RWPE2 (cell line): ENCODE data around the gene CDIP1.

Experiments
- ATAC-seq: fragments of 200-7000 bp; cut with Tn5 transposase; 3 replicates; pipeline ENCODE4 v1.9.1; 2021; ENCODE audit warnings: low read depth
- DNase-seq: peaks from one replicate; pipeline ENCODE4 v3.0.0-alpha.2; 2020; ENCODE audit warnings: low spot score
- H3K27ac ChIP-seq: fragments of 450-650 bp; 2 replicates; pipeline ENCODE4 v1.5.1; 2017; ENCODE audit warnings: mild to moderate bottlenecking; ENCODE audit not compliant: poor library complexity, severe bottlenecking
- H3K27me3 ChIP-seq: fragments of 250-450 bp; sonication (Bioruptor Pico); 2 replicates; pipeline ENCODE4 v1.5.1; 2021; ENCODE audit warnings: mild to moderate bottlenecking, moderate library complexity; ENCODE audit not compliant: insufficient read depth, poor library complexity, severe bottlenecking
- H3K36me3 ChIP-seq: fragments of 250-450 bp; sonication (Bioruptor Pico); 2 replicates; pipeline ENCODE4 v1.5.1; 2020; ENCODE audit warnings: low read depth, mild to moderate bottlenecking, moderate library complexity
- H3K4me1 ChIP-seq: fragments of 250-450 bp; sonication (Bioruptor Pico); 2 replicates; pipeline ENCODE4 v1.5.1; 2021; ENCODE audit warnings: mild to moderate bottlenecking, moderate library complexity; ENCODE audit not compliant: insufficient read depth, poor library complexity, severe bottlenecking
- H3K4me3 ChIP-seq: fragments of 250-450 bp; sonication (Bioruptor Pico); 2 replicates; pipeline ENCODE4 v1.5.1; 2021; ENCODE audit warnings: mild to moderate bottlenecking, moderate library complexity; ENCODE audit not compliant: severe bottlenecking
- H3K9me3 ChIP-seq: fragments of 250-450 bp; sonication (Bioruptor Pico); 2 replicates; pipeline ENCODE4 v1.5.1; 2021; ENCODE audit warnings: mild to moderate bottlenecking, moderate library complexity; ENCODE audit not compliant: severe bottlenecking
- CTCF ChIP-seq: fragments of 450-650 bp; IDR thresholded peaks from one replicate; pipeline ENCODE4 v1.5.1; 2017; ENCODE audit warnings: mild to moderate bottlenecking, moderate library complexity; ENCODE audit not compliant: poor library complexity, severe bottlenecking

The CDIP1 gene

GRCh38 chr16:4461250-4462085, 77.1 kb downstream of the CDIP1 start:
- no peak overlapping the region for H3K4me3 ChIP-seq
- no peak for TF ChIP-seq CTCF
- no peaks in the 10 kb centered on the region for H3K9me3 ChIP-seq
- no peaks in the 10 kb centered on the region for H3K27me3 ChIP-seq
- ATAC-seq (0 out of 3 replicates have a peak, but pooled peaks have one; percentile 4), DNase-seq (no peak)
- H3K27ac ChIP-seq: no peak overlapping the region
- H3K36me3 ChIP-seq: peaks cover 42% of the 10 kb centered on the region
- H3K4me1 ChIP-seq: peaks cover 20% of the 10 kb centered on the region

GRCh38 chr16:4460936-4461249, 77.7 kb downstream of the CDIP1 start:
- TF ChIP-seq CTCF: no peak
- H3K27me3 ChIP-seq: no peaks in the 10 kb centered on the region
- H3K27ac ChIP-seq: no peak overlapping the region
- no peak for ATAC-seq
- no peak overlapping the region for H3K4me3 ChIP-seq
- H3K9me3 ChIP-seq: no peaks in the 10 kb centered on the region
- no peak for DNase-seq
- H3K36me3 ChIP-seq: peaks cover 42% of the 10 kb centered on the region
- peaks cover 20% of the 10 kb centered on the region for H3K4me1 ChIP-seq
